Karpas-422 (cell line): Measurements from ENCODE around the gene IPO11. TPM values are rescaled to one million over a fixed set of nuclear protein-coding genes. Genes with fewer than 3 reads are reported as not detected.

Source experiments
- DNase-seq: peaks from one replicate; pipeline ENCODE4 v3.0.0-alpha.2; 2015
- H2AFZ ChIP-seq: fragments of 200-600 bp; sonication (generic); 2 replicates; pipeline ENCODE4 v1.6.1; 2014; ENCODE audit warnings: antibody characterized with exemption, low read length, mixed read lengths
- H3K27ac ChIP-seq: fragments of 200-600 bp; sonication (generic); 2 replicates; pipeline ENCODE4 v1.5.1; 2014; ENCODE audit warnings: mild to moderate bottlenecking, low read length, moderate library complexity
- H3K27me3 ChIP-seq: fragments of 200-600 bp; sonication (generic); 2 replicates; pipeline ENCODE4 v1.6.1; 2014; ENCODE audit warnings: low read length, mixed read lengths
- H3K36me3 ChIP-seq: fragments of 200-600 bp; sonication (generic); 2 replicates; pipeline ENCODE4 v1.6.1; 2014; ENCODE audit warnings: low read length, mixed read lengths; ENCODE audit not compliant: insufficient read depth
- H3K4me1 ChIP-seq: fragments of 200-600 bp; sonication (generic); 2 replicates; pipeline ENCODE4 v1.6.1; 2014; ENCODE audit warnings: mild to moderate bottlenecking, low read length, mixed read lengths
- H3K4me2 ChIP-seq: fragments of 200-600 bp; sonication (generic); 2 replicates; pipeline ENCODE4 v1.6.1; 2014; ENCODE audit warnings: low read length, low read depth, mild to moderate bottlenecking; ENCODE audit not compliant: poor library complexity, severe bottlenecking
- H3K4me3 ChIP-seq: fragments of 200-600 bp; sonication (generic); 2 replicates; pipeline ENCODE4 v1.5.1; 2014; ENCODE audit warnings: mild to moderate bottlenecking, antibody characterized with exemption, low read length, mixed read lengths
- H3K79me2 ChIP-seq: fragments of 200-600 bp; sonication (generic); 2 replicates; pipeline ENCODE4 v1.6.1; 2014; ENCODE audit warnings: mild to moderate bottlenecking, low read length, mixed read lengths
- H3K9ac ChIP-seq: fragments of 200-600 bp; sonication (generic); 2 replicates; pipeline ENCODE4 v1.6.0; 2014; ENCODE audit warnings: low read length
- H3K9me2 ChIP-seq: fragments of 200-600 bp; sonication (generic), shearing (Covaris generic); replicated peaks from 2 replicates; pipeline ENCODE4 v1.6.0; 2014; ENCODE audit warnings: mild to moderate bottlenecking, low read length, moderate library complexity; ENCODE audit not compliant: insufficient read depth
- H3K9me3 ChIP-seq: fragments of 300-700, 200-600 bp; sonication (generic); 2 replicates; pipeline ENCODE4 v1.6.1; 2014; ENCODE audit warnings: low read length, mixed read lengths
- H4K20me1 ChIP-seq: fragments of 200-600 bp; sonication (generic); 2 replicates; pipeline ENCODE4 v1.6.1; 2014; ENCODE audit warnings: mild to moderate bottlenecking, antibody characterized with exemption, low read length, low read depth; ENCODE audit not compliant: insufficient read depth
- total RNA-seq: library from RNA; depleted of rRNA; stranded (reverse); fragments of >200 nt; shearing (Covaris generic); gene quantifications from 2 replicates; pipeline ENCODE4 v1.2.3, GENCODE V29; 2014; ENCODE audit warnings: low replicate concordance

Gene IPO11
- total RNA-seq, 1 experiment from 2014 or later, result 31.5 TPM

DNA sequence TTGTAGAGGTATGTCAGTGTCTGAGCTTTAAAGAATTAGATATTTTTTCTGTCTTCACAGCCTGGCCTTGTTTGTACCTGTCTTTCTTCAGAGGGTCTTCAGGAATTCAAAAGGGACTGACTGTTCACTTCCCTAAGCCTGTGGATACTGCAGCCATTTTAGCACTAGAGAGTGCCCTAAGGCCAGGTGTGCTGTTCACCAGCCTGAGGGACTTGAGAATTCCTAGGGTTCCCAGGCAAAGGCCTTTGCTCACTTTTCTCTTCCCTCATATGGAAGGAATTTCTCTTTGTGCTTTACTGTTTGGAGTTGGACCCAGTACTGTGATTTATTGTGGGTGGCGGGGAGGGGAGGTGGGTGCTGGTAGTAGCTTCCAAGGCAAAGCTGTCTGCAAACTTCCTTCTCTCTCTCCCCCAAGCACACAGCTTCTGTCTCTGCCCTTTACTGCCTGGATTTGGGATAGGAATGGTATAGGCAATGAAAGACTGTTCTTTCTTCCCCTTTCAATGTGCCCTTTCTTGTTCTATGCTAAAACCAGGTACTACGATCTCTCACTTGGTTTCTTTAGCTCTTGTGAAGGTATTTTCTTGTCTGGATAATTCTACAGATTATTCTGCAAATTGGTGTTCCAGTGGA lies 156.4 kb downstream of the IPO11 start:
- no peak overlapping the region for H3K4me2 ChIP-seq
- no peaks in the 10 kb centered on the region for H4K20me1 ChIP-seq
- H3K9ac ChIP-seq, result no peak overlapping the region
- DNase-seq, result no peak
- no peaks in the 10 kb centered on the region for H3K4me1 ChIP-seq
- no peaks in the 10 kb centered on the region for H3K9me2 ChIP-seq
- H2AFZ ChIP-seq, result no peak overlapping the region
- no peak overlapping the region for H3K27ac ChIP-seq
- H3K27me3 ChIP-seq, result no peaks in the 10 kb centered on the region
- H3K9me3 ChIP-seq, result peaks cover 8% of the 10 kb centered on the region; the same call in 1 of the 2 replicates
- H3K36me3 ChIP-seq, result peaks cover 31% of the 10 kb centered on the region
- peaks cover 39% of the 10 kb centered on the region for H3K79me2 ChIP-seq
- H3K4me3 ChIP-seq, result no peak overlapping the region

DNA sequence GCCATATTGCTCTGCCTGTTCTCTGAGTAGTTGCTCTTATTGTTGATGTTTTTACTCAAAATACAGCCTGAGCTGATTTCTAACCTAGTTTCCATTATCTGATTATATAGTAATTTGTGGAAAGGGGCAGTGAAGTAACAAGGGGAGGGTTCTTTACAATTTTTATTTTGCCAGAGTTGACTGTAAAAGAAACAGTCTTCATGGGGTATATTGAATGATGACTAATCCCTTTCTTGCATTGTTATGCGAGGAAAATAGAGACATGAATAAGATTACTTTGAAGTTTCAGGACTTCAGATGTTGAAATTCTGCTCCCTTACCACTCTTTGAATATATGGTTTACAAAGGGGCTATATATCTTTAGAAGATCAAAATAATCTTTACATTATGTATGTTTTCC lies 156.9 kb downstream of the IPO11 start:
- no peak overlapping the region for H3K9ac ChIP-seq
- H3K27ac ChIP-seq, result no peak overlapping the region
- no peak for DNase-seq
- H4K20me1 ChIP-seq, result no peaks in the 10 kb centered on the region
- no peaks in the 10 kb centered on the region for H3K4me1 ChIP-seq
- H3K27me3 ChIP-seq, result no peaks in the 10 kb centered on the region
- H3K4me2 ChIP-seq, result no peak overlapping the region
- H3K36me3 ChIP-seq, result peaks cover 30% of the 10 kb centered on the region
- H3K4me3 ChIP-seq, result no peak overlapping the region
- H2AFZ ChIP-seq, result no peak overlapping the region
- peaks cover 8% of the 10 kb centered on the region; the same call in 1 of the 2 replicates for H3K9me3 ChIP-seq
- H3K79me2 ChIP-seq, result peaks cover 44% of the 10 kb centered on the region
- H3K9me2 ChIP-seq, result no peaks in the 10 kb centered on the region

DNA sequence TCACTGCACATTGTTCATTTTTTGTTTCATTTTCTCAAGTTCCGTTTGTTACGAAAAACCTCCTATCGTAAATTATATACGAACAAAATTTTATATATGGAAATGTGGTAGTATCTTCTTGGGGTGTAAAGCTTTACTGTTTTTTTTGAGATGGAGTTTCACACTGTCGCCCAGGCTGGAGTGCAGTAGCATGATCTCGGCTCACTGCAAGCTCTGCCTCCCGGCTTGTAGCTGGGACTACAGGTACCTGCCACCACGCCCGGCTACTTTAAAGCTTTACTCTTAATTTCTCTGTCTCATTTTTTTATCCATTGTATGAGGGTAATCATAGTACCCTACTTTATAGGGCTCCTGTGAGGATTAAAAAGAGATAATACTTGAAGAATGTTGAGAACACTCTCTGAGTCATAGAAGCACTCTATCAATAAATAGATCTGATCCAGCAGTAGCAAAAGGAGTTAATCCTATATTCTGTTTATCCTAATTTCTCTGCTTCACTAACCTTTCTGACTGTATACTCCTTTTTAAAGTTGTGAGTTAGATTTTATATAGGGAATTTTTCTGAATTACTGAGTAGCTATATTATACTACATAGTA lies 160.5 kb downstream of the IPO11 start:
- H3K4me2 ChIP-seq, result no peak overlapping the region
- no peak overlapping the region for H2AFZ ChIP-seq
- H3K4me3 ChIP-seq, result no peak overlapping the region

GRCh38 chr5:62574599-62574998 lies 162.0 kb downstream of the IPO11 start:
- Histone ChIP-seq H3K4me2 (no peak overlapping the region), H3K79me2 (peaks cover 35% of the 10 kb centered on the region), H3K36me3 (no peaks in the 10 kb centered on the region; the same call in 1 of the 2 replicates), H2AFZ (no peak overlapping the region), H3K9me3 (no peaks in the 10 kb centered on the region), H3K4me3 (no peak overlapping the region), H3K27ac (no peak overlapping the region), H4K20me1 (no peaks in the 10 kb centered on the region), H3K9me2 (no peaks in the 10 kb centered on the region; the same call in 1 of the 2 replicates), H3K4me1 (peaks cover 11% of the 10 kb centered on the region), H3K9ac (no peak overlapping the region), H3K27me3 (no peaks in the 10 kb centered on the region)
- DNase-seq, result no peak

More for the DNA sequence above, 160.5 kb downstream of the IPO11 start:
- Histone ChIP-seq H3K79me2 (peaks cover 46% of the 10 kb centered on the region), H3K9me2 (no peaks in the 10 kb centered on the region; the same call in 1 of the 2 replicates), H3K4me1 (peaks cover 2% of the 10 kb centered on the region), H3K27me3 (no peaks in the 10 kb centered on the region), H3K36me3 (peaks cover 10% of the 10 kb centered on the region), H4K20me1 (no peaks in the 10 kb centered on the region), H3K9ac (no peak overlapping the region), H3K9me3 (peaks cover 1% of the 10 kb centered on the region; the same call in 1 of the 2 replicates), H3K27ac (no peak overlapping the region)
- DNase-seq, result no peak

- H3K4me1 ChIP-seq, result peaks cover 11% of the 10 kb centered on the region
- H3K36me3 ChIP-seq, result peaks cover 4% of the 10 kb centered on the region; the same call in 1 of the 2 replicates
These were observed 162.5 kb downstream of the IPO11 start for GRCh38 chr5:62575066-62575465.

DNA sequence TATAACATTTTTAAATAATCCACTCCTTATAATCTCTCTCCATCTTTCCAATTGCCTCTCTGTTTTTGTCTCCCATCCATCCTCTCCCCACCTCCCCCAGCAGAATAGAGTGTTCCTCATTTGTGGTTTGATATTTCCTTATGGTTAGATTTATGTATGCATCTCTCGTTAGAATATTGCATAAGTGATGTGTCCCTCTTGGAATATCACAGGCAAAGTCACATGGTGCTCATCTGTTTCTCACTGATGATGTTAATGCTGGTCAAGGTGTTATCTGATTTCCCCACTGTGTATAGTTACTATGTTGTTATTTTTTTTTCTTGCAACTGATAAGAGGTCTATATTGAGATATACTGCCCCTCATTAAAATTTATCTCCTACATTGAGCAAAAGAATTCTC lies 162.9 kb downstream of the IPO11 start:
- Histone ChIP-seq H3K79me2 (peaks cover 37% of the 10 kb centered on the region), H3K9me3 (no peaks in the 10 kb centered on the region), H4K20me1 (no peaks in the 10 kb centered on the region), H3K9me2 (no peaks in the 10 kb centered on the region; the same call in 1 of the 2 replicates), H3K27ac (no peak overlapping the region), H3K4me2 (no peak overlapping the region), H2AFZ (no peak overlapping the region), H3K27me3 (no peaks in the 10 kb centered on the region), H3K4me3 (no peak overlapping the region), H3K36me3 (peaks cover 8% of the 10 kb centered on the region; the same call in 1 of the 2 replicates), H3K9ac (no peak overlapping the region), H3K4me1 (peaks cover 11% of the 10 kb centered on the region)
- no peak for DNase-seq

More at GRCh38 chr5:62575066-62575465, 162.5 kb downstream of the IPO11 start:
- H3K79me2 ChIP-seq, result peaks cover 34% of the 10 kb centered on the region
- no peak overlapping the region for H3K27ac ChIP-seq
- H3K27me3 ChIP-seq, result no peaks in the 10 kb centered on the region
- no peak overlapping the region for H3K9ac ChIP-seq
- H3K9me3 ChIP-seq, result no peaks in the 10 kb centered on the region
- no peak for DNase-seq
- no peak overlapping the region for H3K4me2 ChIP-seq
- no peaks in the 10 kb centered on the region; the same call in 1 of the 2 replicates for H3K9me2 ChIP-seq
- no peak overlapping the region for H3K4me3 ChIP-seq
- no peak overlapping the region for H2AFZ ChIP-seq
- no peaks in the 10 kb centered on the region for H4K20me1 ChIP-seq

- Histone ChIP-seq H3K4me3 (no peak overlapping the region), H4K20me1 (no peaks in the 10 kb centered on the region), H3K4me1 (peaks cover 11% of the 10 kb centered on the region), H3K9ac (no peak overlapping the region), H3K27me3 (no peaks in the 10 kb centered on the region), H3K79me2 (peaks cover 37% of the 10 kb centered on the region), H2AFZ (no peak overlapping the region), H3K9me2 (no peaks in the 10 kb centered on the region; the same call in 1 of the 2 replicates), H3K9me3 (no peaks in the 10 kb centered on the region), H3K36me3 (peaks cover 10% of the 10 kb centered on the region; the same call in 1 of the 2 replicates), H3K4me2 (no peak overlapping the region), H3K27ac (no peak overlapping the region)
- DNase-seq, result no peak
These were observed 164.1 kb downstream of the IPO11 start for GRCh38 chr5:62576570-62577170.

DNA sequence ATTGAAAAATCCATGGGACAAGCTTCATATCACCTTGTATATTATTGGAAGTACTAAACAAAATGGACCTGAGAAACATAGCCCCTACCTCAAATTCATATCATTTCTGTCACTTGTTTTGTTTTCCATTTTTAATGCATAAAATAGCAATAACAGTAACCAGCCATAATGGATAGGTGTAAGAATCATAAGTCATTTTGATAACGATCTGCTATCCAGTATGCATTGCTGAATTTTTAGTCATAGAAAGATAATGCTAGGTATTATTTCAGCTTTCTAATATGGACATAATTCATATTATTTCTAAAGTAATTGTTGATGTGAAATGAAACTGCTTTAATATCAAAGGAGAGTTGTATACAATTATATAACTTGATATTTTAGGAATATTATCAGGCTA lies 164.9 kb downstream of the IPO11 start:
- Histone ChIP-seq H3K36me3 (peaks cover 10% of the 10 kb centered on the region; the same call in 1 of the 2 replicates), H3K9me3 (no peaks in the 10 kb centered on the region), H3K9ac (no peak overlapping the region), H4K20me1 (no peaks in the 10 kb centered on the region), H3K27me3 (no peaks in the 10 kb centered on the region), H3K27ac (no peak overlapping the region), H3K4me2 (no peak overlapping the region), H3K4me3 (no peak overlapping the region), H2AFZ (no peak overlapping the region), H3K79me2 (peaks cover 37% of the 10 kb centered on the region), H3K9me2 (no peaks in the 10 kb centered on the region; the same call in 1 of the 2 replicates), H3K4me1 (peaks cover 11% of the 10 kb centered on the region)
- DNase-seq, result no peak
